K562 (cell line): ENCODE data around the gene ERAL1. TPM values are rescaled to one million over a fixed set of nuclear protein-coding genes. Genes with fewer than 3 reads are reported as not detected.

Experiments
- BRD4 ChIP-seq: fragments of 200-600 bp; sonication (generic); IDR thresholded peaks from 2 replicates; pipeline ENCODE4 v1.6.1; 2017; ENCODE audit warnings: inconsistent platforms
- DDX20 ChIP-seq: fragments of 450-650 bp; IDR thresholded peaks from 2 replicates; pipeline ENCODE4 v1.6.1; 2016; ENCODE audit warnings: missing genetic modification characterization, low read depth, mild to moderate bottlenecking, missing compliant biosample characterization, moderate library complexity
- EGR1 ChIP-seq: fragments of 450-650 bp; conservative IDR thresholded peaks from 2 replicates; pipeline ENCODE4 v1.6.1; 2017; ENCODE audit warnings: mild to moderate bottlenecking
- FOXJ3 ChIP-seq: sonication (generic); formaldehyde crosslinking; IDR thresholded peaks from 2 replicates; pipeline ENCODE4 v1.4.0; 2020; ENCODE audit warnings: mild to moderate bottlenecking, missing genetic modification reagents
- HDAC6 ChIP-seq: IDR thresholded peaks from 2 replicates; pipeline ENCODE4 v1.6.1; 2012; ENCODE audit warnings: low read depth, mild to moderate bottlenecking, control low read depth, inconsistent platforms, low read length, moderate library complexity
- HLTF ChIP-seq: fragments of 450-650 bp; IDR thresholded peaks from 2 replicates; pipeline ENCODE4 v1.6.1; 2016
- ID3 ChIP-seq, 2 experiments: fragments of 250-450 bp in 1 of 2; fragments of 450-650 bp in 1 of 2; sonication (Bioruptor Pico) in 1 of 2; IDR thresholded peaks; 2 replicates each; pipeline versions ENCODE4 v1.6.1 to v1.8.0; 2016 to 2021; ENCODE audit warnings: mild to moderate bottlenecking in 2 of 2, moderate library complexity in 2 of 2, missing compliant biosample characterization in 1 of 2, missing genetic modification characterization in 1 of 2
- MEIS2 ChIP-seq: fragments of 450-650 bp; IDR thresholded peaks from 2 replicates; pipeline ENCODE4 v1.6.1; 2014; ENCODE audit warnings: mild to moderate bottlenecking; ENCODE audit not compliant: partially characterized antibody
- POLR2G ChIP-seq: fragments of 200-400 bp; formaldehyde crosslinking; IDR thresholded peaks from 2 replicates; pipeline ENCODE4 v1.6.1; 2017; ENCODE audit warnings: low read depth, mild to moderate bottlenecking, antibody characterized with exemption, low read length, moderate library complexity
- RBM15 ChIP-seq: fragments of 200-400 bp; formaldehyde crosslinking; IDR thresholded peaks from 2 replicates; pipeline ENCODE4 v1.6.1; 2018; ENCODE audit warnings: mild to moderate bottlenecking, low read length, moderate library complexity; ENCODE audit not compliant: insufficient read depth
- SMAD1 ChIP-seq: fragments of 150-350 bp; IDR thresholded peaks from 2 replicates; pipeline ENCODE4 v1.6.1; 2014; ENCODE audit warnings: low read length, low read depth; ENCODE audit not compliant: partially characterized antibody
- SMARCA5 ChIP-seq: fragments of 450-650 bp; IDR thresholded peaks from 2 replicates; pipeline ENCODE4 v1.6.1; 2016
- TCF7 ChIP-seq: sonication (generic); IDR thresholded peaks from 2 replicates; pipeline ENCODE4 v1.6.1; 2016; ENCODE audit warnings: antibody characterized with exemption, borderline replicate concordance
- TOE1 ChIP-seq, 2 experiments: fragments of 450-650 bp in 1 of 2; sonication (generic) in 1 of 2; formaldehyde crosslinking in 1 of 2; IDR thresholded peaks; 2 replicates each; pipeline versions ENCODE4 v1.7.1 to v1.8.0; 2016 to 2022; ENCODE audit warnings: borderline replicate concordance in 2 of 2, mild to moderate bottlenecking in 2 of 2, antibody characterized with exemption in 1 of 2, inconsistent platforms in 1 of 2, low read depth in 1 of 2, missing genetic modification reagents in 1 of 2, moderate library complexity in 1 of 2
- TSC22D4 ChIP-seq: fragments of 450-650 bp; IDR thresholded peaks from 2 replicates; pipeline ENCODE4 v1.6.1; 2016; ENCODE audit warnings: missing genetic modification characterization, missing biosample characterization, control low read depth
- ZNF174 ChIP-seq: fragments of 250-450 bp; sonication (Bioruptor Pico); IDR thresholded peaks from 2 replicates; pipeline ENCODE4 v1.4.0; 2020; ENCODE audit warnings: mild to moderate bottlenecking
- ZNF274 ChIP-seq: IDR thresholded peaks from 2 replicates; pipeline ENCODE4 v1.6.1; 2011; ENCODE audit warnings: low read depth, mild to moderate bottlenecking, low read length, moderate library complexity, borderline replicate concordance
- polyA plus RNA-seq, 8 experiments: library from polyadenylated mRNA; depleted of rRNA in 4 of 8; stranded (reverse) in 5 of 8; unstranded in 3 of 8; fragments of >200 nt; fragmentation: Nextera tagmentation in 2 of 8; fragmentation: Illumina TruSeq in 1 of 8; extraction: Ambion mirVana in 2 of 8; extraction: Trizol in 1 of 8; gene quantifications; 2 replicates each; pipeline versions ENCODE4 v1.2.1 to v1.2.3, GENCODE V29; 2011 to 2014; ENCODE audit warnings: inconsistent platforms in 1 of 8, missing spikeins in 1 of 8
- total RNA-seq, 7 experiments: library from RNA; depleted of rRNA in 6 of 7; stranded (reverse); fragments of >200 nt in 6 of 7; fragmentation: Illumina TruSeq in 2 of 7; extraction: Trizol in 2 of 7; gene quantifications; 2 replicates each; pipeline versions ENCODE4 v1.2.1 to v1.2.3, GENCODE V29; 2011 to 2021; ENCODE audit warnings: low replicate concordance in 1 of 7
- TF ChIP-seq, protein P1 (sequence below), 3 experiments: IDR thresholded peaks in 2 of 3; conservative IDR thresholded peaks in 1 of 3; 2 replicates each; pipeline ENCODE4 v1.5.1; 2011 to 2012; ENCODE audit warnings: low read length in 3 of 3, mild to moderate bottlenecking in 3 of 3, control low read depth in 2 of 3, improper control_type of control experiment in 1 of 3, inconsistent platforms in 1 of 3, low read depth in 1 of 3, mixed read lengths in 1 of 3, moderate library complexity in 1 of 3; ENCODE audit not compliant: insufficient read depth in 2 of 3
- TF ChIP-seq, protein P2 (sequence below): fragments of 450-650 bp; IDR thresholded peaks from 2 replicates; pipeline ENCODE4 v1.6.1; 2018; ENCODE audit not compliant: partially characterized antibody

Gene ERAL1
- total and polyA plus RNA-seq, 9 of the 15 experiments (the other 6 are each of a cell fraction or from before 2014, with no cell fraction given), result 37.5 to 351 (median 106) TPM

DNA sequence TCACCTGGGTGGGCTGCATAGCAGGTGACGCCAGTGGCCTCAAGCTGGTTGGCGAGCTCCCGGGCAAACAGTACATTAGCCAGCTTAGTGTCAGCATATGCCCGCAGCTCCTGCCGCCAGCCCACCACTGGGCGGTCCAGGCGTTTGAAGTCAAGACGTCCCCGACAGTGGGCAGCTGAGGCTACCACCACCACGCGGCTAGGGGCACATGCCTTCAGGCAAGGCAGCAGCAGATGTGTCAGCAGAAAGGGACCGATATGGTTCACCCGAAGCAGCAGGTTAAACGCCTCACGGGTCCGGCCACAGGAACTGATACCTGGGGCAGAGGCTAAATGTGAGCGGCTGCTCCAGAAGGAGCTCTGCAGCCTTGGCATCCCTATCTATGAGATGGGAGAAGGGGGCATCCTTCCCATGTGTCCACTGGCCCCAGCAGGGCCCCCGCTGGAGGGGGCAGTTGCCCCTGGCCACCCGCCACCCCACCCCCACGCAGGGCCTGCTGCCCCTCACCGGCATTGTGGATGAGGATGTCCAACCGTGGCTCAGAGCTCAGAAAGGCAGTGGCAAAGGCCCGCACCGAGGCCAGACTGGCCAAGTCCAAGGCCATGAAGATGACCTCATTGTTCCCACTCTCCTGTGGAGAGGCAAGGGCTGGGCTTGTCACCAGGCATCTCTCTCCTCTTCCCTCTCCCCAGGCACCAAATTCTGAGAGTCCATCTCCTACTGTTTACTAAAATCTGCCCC, 46.3 kb downstream of the ERAL1 start (continued):
- TF ChIP-seq POLR2G (peak; percentile 50), BRD4 (no peak), TCF7 (no peak), SMARCA5 (no peak), RBM15 (no peak), ZNF274 (no peak), FOXJ3 (no peak), TSC22D4 (tag) (no peak), ID3 (CRISPR knock-in tag; IDR thresholded peaks at IDR 0.05) (no peak), ID3 (tag; IDR thresholded peaks at IDR 0.05) (no peak), HDAC6 (no peak), ZNF174 (CRISPR knock-in tag) (no peak), EGR1 (no peak), SMAD1 (no peak), DDX20 (no peak), HLTF (no peak), MEIS2 (no peak), TOE1 (IDR thresholded peaks at IDR 0.05; ENCODE audit: borderline replicate concordance) (no peak), TOE1 (CRISPR knock-in tag; IDR thresholded peaks at IDR 0.05; ENCODE audit: borderline replicate concordance, low read depth) (no peak)
- TF ChIP-seq, protein P1, sequence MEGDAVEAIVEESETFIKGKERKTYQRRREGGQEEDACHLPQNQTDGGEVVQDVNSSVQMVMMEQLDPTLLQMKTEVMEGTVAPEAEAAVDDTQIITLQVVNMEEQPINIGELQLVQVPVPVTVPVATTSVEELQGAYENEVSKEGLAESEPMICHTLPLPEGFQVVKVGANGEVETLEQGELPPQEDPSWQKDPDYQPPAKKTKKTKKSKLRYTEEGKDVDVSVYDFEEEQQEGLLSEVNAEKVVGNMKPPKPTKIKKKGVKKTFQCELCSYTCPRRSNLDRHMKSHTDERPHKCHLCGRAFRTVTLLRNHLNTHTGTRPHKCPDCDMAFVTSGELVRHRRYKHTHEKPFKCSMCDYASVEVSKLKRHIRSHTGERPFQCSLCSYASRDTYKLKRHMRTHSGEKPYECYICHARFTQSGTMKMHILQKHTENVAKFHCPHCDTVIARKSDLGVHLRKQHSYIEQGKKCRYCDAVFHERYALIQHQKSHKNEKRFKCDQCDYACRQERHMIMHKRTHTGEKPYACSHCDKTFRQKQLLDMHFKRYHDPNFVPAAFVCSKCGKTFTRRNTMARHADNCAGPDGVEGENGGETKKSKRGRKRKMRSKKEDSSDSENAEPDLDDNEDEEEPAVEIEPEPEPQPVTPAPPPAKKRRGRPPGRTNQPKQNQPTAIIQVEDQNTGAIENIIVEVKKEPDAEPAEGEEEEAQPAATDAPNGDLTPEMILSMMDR (IDR thresholded peaks at IDR 0.05 in 2 of 3, conservative IDR thresholded peaks at IDR 0.05 in 1 of 3; ENCODE audit: insufficient read depth in 2 of 3, low read depth in 1 of 3, low read length in 3 of 3), result no peak
- TF ChIP-seq, protein P2, sequence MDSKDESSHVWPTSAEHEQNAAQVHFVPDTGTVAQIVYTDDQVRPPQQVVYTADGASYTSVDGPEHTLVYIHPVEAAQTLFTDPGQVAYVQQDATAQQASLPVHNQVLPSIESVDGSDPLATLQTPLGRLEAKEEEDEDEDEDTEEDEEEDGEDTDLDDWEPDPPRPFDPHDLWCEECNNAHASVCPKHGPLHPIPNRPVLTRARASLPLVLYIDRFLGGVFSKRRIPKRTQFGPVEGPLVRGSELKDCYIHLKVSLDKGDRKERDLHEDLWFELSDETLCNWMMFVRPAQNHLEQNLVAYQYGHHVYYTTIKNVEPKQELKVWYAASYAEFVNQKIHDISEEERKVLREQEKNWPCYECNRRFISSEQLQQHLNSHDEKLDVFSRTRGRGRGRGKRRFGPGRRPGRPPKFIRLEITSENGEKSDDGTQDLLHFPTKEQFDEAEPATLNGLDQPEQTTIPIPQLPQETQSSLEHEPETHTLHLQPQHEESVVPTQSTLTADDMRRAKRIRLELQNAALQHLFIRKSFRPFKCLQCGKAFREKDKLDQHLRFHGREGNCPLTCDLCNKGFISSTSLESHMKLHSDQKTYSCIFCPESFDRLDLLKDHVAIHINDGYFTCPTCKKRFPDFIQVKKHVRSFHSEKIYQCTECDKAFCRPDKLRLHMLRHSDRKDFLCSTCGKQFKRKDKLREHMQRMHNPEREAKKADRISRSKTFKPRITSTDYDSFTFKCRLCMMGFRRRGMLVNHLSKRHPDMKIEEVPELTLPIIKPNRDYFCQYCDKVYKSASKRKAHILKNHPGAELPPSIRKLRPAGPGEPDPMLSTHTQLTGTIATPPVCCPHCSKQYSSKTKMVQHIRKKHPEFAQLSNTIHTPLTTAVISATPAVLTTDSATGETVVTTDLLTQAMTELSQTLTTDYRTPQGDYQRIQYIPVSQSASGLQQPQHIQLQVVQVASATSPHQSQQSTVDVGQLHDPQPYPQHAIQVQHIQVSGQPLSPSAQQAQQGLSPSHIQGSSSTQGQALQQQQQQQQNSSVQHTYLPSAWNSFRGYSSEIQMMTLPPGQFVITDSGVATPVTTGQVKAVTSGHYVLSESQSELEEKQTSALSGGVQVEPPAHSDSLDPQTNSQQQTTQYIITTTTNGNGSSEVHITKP, result no peak
